ENCODE measurements around the gene ZNF277. TPM values are rescaled to one million over a fixed set of nuclear protein-coding genes. Genes with fewer than 3 reads are reported as not detected.

ZNF277 gene
- total RNA-seq, 2 donors from 2014 or later: 11.6 to 19.4 TPM

DNA sequence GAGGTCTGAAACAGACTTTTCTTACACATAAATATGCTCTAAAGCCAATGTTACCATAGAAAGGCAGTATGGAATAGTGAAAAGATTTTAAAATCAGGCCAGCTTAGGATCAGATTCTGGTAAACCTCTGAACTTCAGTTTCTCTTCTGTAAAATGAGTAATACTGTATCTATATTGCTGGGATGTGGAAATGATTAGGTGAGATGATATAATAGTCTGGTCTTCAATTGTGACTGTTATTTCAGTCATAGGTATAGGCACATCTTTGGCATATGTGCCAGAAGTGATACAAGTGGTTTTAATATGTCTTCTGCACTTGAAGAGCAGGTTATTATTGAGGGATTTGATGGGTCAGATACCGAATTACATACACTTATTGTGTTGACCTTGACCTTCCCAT is 7.2 kb downstream of the ZNF277 start:
- H3K4me1 Mint-ChIP-seq: peaks cover 32% of the 10 kb centered on the region
- peak; percentile 88 for ATAC-seq (replicated peaks)
- no peak overlapping the region for H3K4me3 Mint-ChIP-seq
- no peaks in the 10 kb centered on the region for H3K9me3 Mint-ChIP-seq
- H3K27ac Mint-ChIP-seq: no peak overlapping the region
- no peaks in the 10 kb centered on the region for H3K27me3 Mint-ChIP-seq
- H3K36me3 Mint-ChIP-seq (ENCODE audit: low read depth): no peaks in the 10 kb centered on the region

- peak; percentile 63 for ATAC-seq (replicated peaks)
- Mint-ChIP-seq H3K4me1 (peaks cover 37% of the 10 kb centered on the region), H3K4me3 (no peak overlapping the region), H3K36me3 (ENCODE audit: low read depth) (no peaks in the 10 kb centered on the region), H3K9me3 (no peaks in the 10 kb centered on the region), H3K27me3 (no peaks in the 10 kb centered on the region), H3K27ac (no peak overlapping the region)
Measured at GRCh38 chr7:112214268-112214667, 7.8 kb downstream of the ZNF277 start.

GRCh38 chr7:112214883-112215282 is 8.4 kb downstream of the ZNF277 start:
- Mint-ChIP-seq H3K27me3 (no peaks in the 10 kb centered on the region), H3K4me1 (peaks cover 37% of the 10 kb centered on the region), H3K36me3 (ENCODE audit: low read depth) (no peaks in the 10 kb centered on the region), H3K9me3 (no peaks in the 10 kb centered on the region), H3K4me3 (no peak overlapping the region), H3K27ac (no peak overlapping the region)
- no peak for ATAC-seq (replicated peaks)

DNA sequence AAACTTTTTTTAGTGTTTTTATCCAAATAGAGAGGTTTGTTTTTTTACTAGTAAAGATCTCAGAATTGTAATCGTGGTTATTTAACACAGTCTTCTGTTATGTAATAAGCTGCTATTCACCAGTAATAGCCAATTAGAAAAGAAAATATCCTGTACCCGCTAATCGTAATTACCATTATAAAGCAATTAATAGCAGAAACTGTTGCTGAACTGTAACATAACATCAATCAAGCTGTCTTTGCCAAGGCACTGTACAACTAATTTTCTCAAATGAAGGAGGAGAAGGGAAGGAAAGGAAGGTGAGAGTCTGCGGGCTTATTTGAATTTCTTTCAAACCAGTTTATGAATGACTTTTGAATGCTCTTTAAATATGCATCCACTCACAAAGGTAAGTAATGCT is 9.3 kb downstream of the ZNF277 start:
- Mint-ChIP-seq H3K36me3 (ENCODE audit: low read depth) (no peaks in the 10 kb centered on the region), H3K27ac (no peak overlapping the region), H3K4me3 (no peak overlapping the region), H3K9me3 (no peaks in the 10 kb centered on the region), H3K27me3 (no peaks in the 10 kb centered on the region), H3K4me1 (peaks cover 41% of the 10 kb centered on the region)
- no peak for ATAC-seq (replicated peaks)

DNA sequence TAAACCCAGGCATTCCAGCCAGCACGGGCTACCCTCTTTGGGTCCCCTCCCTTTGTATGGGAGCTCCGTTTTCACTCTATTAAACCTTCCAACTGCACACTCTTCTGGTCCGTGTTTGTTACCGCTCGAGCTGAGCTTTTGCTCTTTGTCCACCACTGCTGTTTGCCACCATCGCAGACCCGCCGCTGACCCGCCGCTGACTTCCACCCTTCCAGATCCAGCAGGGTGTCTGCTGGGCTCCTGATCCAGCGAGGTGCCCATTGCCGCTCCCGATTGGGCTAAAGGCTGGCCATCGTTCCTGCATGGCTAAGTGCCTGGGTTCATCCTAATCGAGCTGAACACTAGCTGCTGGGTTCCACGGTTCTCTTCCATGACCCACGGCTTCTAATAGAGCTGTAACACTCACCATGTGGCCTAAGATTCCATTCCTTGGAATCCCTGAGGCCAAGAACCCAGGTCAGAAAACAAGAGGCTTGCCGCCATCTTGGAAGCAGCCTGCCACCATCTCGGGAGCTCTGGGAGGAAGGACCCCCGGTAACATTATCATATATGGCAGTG is 14.5 kb downstream of the ZNF277 start:
- H3K27me3 Mint-ChIP-seq: no peaks in the 10 kb centered on the region

DNA sequence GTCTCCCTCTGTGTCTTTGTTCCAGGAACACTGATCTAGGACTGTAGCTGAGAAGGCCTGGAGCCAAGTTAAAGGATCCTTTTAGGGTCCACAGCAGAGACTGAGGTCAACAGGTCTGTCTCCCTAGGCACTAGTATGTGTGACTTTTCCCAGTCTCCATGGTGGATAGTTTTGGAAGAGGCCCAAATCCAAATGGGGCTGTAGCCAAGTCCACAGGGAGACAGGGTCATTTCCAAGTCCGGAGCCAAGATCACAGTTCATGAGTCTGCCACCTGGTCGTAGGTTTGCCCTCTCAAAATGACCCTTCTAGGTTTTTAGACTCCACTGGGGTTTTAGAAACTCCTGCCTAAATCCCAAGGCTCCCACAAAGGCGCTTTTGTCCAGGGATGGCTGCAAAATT is 16.8 kb downstream of the ZNF277 start:
- H3K4me3 Mint-ChIP-seq: no peak overlapping the region
- no peaks in the 10 kb centered on the region for H3K9me3 Mint-ChIP-seq
- no peaks in the 10 kb centered on the region for H3K27me3 Mint-ChIP-seq
- peaks cover 23% of the 10 kb centered on the region for H3K4me1 Mint-ChIP-seq
- H3K27ac Mint-ChIP-seq: no peak overlapping the region
- no peak for ATAC-seq (replicated peaks)
- no peaks in the 10 kb centered on the region for H3K36me3 Mint-ChIP-seq (ENCODE audit: low read depth)

More for the DNA sequence above, 14.5 kb downstream of the ZNF277 start:
- H3K4me1 Mint-ChIP-seq: peaks cover 25% of the 10 kb centered on the region
- no peaks in the 10 kb centered on the region for H3K36me3 Mint-ChIP-seq (ENCODE audit: low read depth)
- no peak overlapping the region for H3K27ac Mint-ChIP-seq
- H3K9me3 Mint-ChIP-seq: no peaks in the 10 kb centered on the region
- ATAC-seq (replicated peaks): no peak
- no peak overlapping the region for H3K4me3 Mint-ChIP-seq

DNA sequence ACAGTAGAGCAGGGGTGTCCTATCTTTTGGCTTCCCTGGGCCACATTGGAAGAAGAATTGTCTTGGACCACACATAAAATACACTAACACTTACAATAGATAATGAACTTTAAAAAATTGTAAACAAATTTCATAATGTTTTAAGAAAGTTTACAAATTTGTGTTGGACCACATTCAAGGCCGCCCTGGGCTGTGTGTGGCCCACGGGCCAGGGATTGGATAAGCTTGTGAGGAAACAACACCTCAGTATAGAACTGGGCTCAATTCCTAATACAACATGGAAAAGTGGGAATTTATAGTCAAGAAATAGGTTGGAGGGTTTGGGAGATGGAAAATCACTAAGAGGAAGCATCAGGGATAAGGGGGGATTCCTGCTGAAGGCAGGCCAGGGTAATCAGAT is 17.7 kb downstream of the ZNF277 start:
- Mint-ChIP-seq H3K27ac (no peak overlapping the region), H3K9me3 (no peaks in the 10 kb centered on the region), H3K4me1 (peaks cover 17% of the 10 kb centered on the region)

GRCh38 chr7:112225006-112225405 is 18.5 kb downstream of the ZNF277 start:
- Mint-ChIP-seq H3K27me3 (no peaks in the 10 kb centered on the region), H3K4me3 (no peak overlapping the region), H3K36me3 (ENCODE audit: low read depth) (no peaks in the 10 kb centered on the region), H3K4me1 (peaks cover 15% of the 10 kb centered on the region), H3K27ac (no peak overlapping the region), H3K9me3 (no peaks in the 10 kb centered on the region)
- ATAC-seq (replicated peaks): no peak

More for the DNA sequence above, 17.7 kb downstream of the ZNF277 start:
- H3K4me3 Mint-ChIP-seq: no peak overlapping the region
- no peaks in the 10 kb centered on the region for H3K36me3 Mint-ChIP-seq (ENCODE audit: low read depth)
- no peaks in the 10 kb centered on the region for H3K27me3 Mint-ChIP-seq
- no peak for ATAC-seq (replicated peaks)

GRCh38 chr7:112226701-112227276 is 20.3 kb downstream of the ZNF277 start:
- Mint-ChIP-seq H3K36me3 (ENCODE audit: low read depth) (no peaks in the 10 kb centered on the region), H3K4me3 (no peak overlapping the region), H3K9me3 (no peaks in the 10 kb centered on the region), H3K27me3 (no peaks in the 10 kb centered on the region), H3K27ac (no peak overlapping the region), H3K4me1 (peaks cover 13% of the 10 kb centered on the region)
- no peak for ATAC-seq (replicated peaks)

GRCh38 chr7:112228632-112229031 is 22.1 kb downstream of the ZNF277 start:
- Mint-ChIP-seq H3K27ac (no peak overlapping the region), H3K4me1 (peaks cover 16% of the 10 kb centered on the region), H3K36me3 (ENCODE audit: low read depth) (no peaks in the 10 kb centered on the region), H3K9me3 (peaks cover 5% of the 10 kb centered on the region), H3K27me3 (no peaks in the 10 kb centered on the region), H3K4me3 (no peak overlapping the region)
- no peak for ATAC-seq (replicated peaks)

- Mint-ChIP-seq H3K9me3 (peaks cover 5% of the 10 kb centered on the region), H3K4me1 (peaks cover 12% of the 10 kb centered on the region), H3K27ac (no peak overlapping the region), H3K4me3 (no peak overlapping the region), H3K27me3 (no peaks in the 10 kb centered on the region), H3K36me3 (ENCODE audit: low read depth) (no peaks in the 10 kb centered on the region)
- ATAC-seq (replicated peaks): no peak
Measured at GRCh38 chr7:112232212-112232978, 25.9 kb downstream of the ZNF277 start.

GRCh38 chr7:112233048-112233697 is 26.7 kb downstream of the ZNF277 start:
- H3K27me3 Mint-ChIP-seq: no peaks in the 10 kb centered on the region
- peaks cover 14% of the 10 kb centered on the region for H3K4me1 Mint-ChIP-seq
- H3K4me3 Mint-ChIP-seq: no peak overlapping the region
- no peak for ATAC-seq (replicated peaks)
- no peaks in the 10 kb centered on the region for H3K36me3 Mint-ChIP-seq (ENCODE audit: low read depth)
- H3K9me3 Mint-ChIP-seq: peaks cover 5% of the 10 kb centered on the region
- no peak overlapping the region for H3K27ac Mint-ChIP-seq

DNA sequence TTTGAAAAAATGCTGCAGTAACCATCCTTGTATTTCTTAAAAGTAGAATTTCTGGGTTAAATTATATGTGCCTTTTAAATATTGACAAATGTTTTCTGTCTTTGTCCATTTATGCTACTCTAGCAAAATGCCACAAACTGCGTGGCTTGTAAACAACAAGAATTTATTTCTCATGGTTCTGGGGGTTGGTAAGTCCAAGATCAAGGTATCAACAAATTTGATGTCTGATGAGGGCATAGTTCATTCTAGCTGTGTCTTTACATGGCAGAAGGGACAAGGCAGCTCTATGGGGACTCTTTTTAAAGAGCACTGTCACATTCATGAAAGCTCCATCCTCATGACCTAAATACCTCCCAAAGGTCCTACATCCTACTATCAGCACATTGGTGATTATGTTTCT is 27.7 kb downstream of the ZNF277 start:
- no peaks in the 10 kb centered on the region for H3K36me3 Mint-ChIP-seq (ENCODE audit: low read depth)
- H3K27me3 Mint-ChIP-seq: no peaks in the 10 kb centered on the region
- peaks cover 5% of the 10 kb centered on the region for H3K9me3 Mint-ChIP-seq
- no peak for ATAC-seq (replicated peaks)
- no peak overlapping the region for H3K4me3 Mint-ChIP-seq
- H3K27ac Mint-ChIP-seq: no peak overlapping the region
- H3K4me1 Mint-ChIP-seq: peaks cover 13% of the 10 kb centered on the region

GRCh38 chr7:112236597-112236996 is 30.1 kb downstream of the ZNF277 start:
- Mint-ChIP-seq H3K27ac (no peak overlapping the region), H3K27me3 (no peaks in the 10 kb centered on the region), H3K36me3 (ENCODE audit: low read depth) (no peaks in the 10 kb centered on the region), H3K9me3 (peaks cover 14% of the 10 kb centered on the region), H3K4me1 (peaks cover 13% of the 10 kb centered on the region), H3K4me3 (no peak overlapping the region)
- ATAC-seq (replicated peaks): no peak

- peaks cover 10% of the 10 kb centered on the region for H3K9me3 Mint-ChIP-seq
Measured at GRCh38 chr7:112238330-112238729, 31.8 kb downstream of the ZNF277 start.

More at GRCh38 chr7:112238330-112238729, 31.8 kb downstream of the ZNF277 start:
- Mint-ChIP-seq H3K4me3 (no peak overlapping the region), H3K27me3 (no peaks in the 10 kb centered on the region), H3K27ac (no peak overlapping the region), H3K4me1 (peaks cover 5% of the 10 kb centered on the region), H3K36me3 (ENCODE audit: low read depth) (no peaks in the 10 kb centered on the region)
- ATAC-seq (replicated peaks): no peak
